OCI-LY7 (cell line): ENCODE data around the gene GDF2. TPM values are rescaled to one million over a fixed set of nuclear protein-coding genes. Genes with fewer than 3 reads are reported as not detected.

Source experiments
- BruUV-seq: library from RNA; stranded (reverse); fragments of 400-500 nt; replicated peaks from 2 replicates; lab custom pipeline; 2021; lab: Mats Ljungman, UMichigan
- CTCF ChIA-PET: fragments of 300-600 bp; sonication (Branson Sonifier 250); formaldehyde crosslinking; loops from one replicate; lab custom pipeline; 2022; ENCODE audit warnings: antibody characterized with exemption; ENCODE audit not compliant: unreplicated experiment; lab: Charles Lee
- POLR2A ChIA-PET: fragments of 300-600 bp; sonication (Branson Sonifier 250); formaldehyde crosslinking; loops from one replicate; lab custom pipeline; 2022; ENCODE audit warnings: antibody characterized with exemption; lab: Charles Lee
- DNase-seq: peaks from one replicate; pipeline ENCODE4 v3.0.0-alpha.2; 2015; ENCODE audit warnings: low spot score
- H2AFZ ChIP-seq: fragments of 200-600 bp; sonication (generic), shearing (Covaris generic); 2 replicates; pipeline ENCODE4 v1.6.1; 2014; ENCODE audit warnings: mild to moderate bottlenecking, antibody characterized with exemption, low read length, moderate library complexity
- H3K27ac ChIP-seq: fragments of 200-600 bp; sonication (generic); 2 replicates; pipeline ENCODE4 v1.5.1; 2014; ENCODE audit warnings: mixed run types, low read depth, mild to moderate bottlenecking, moderate library complexity, low read length, inconsistent platforms; ENCODE audit not compliant: poor library complexity, severe bottlenecking
- H3K36me3 ChIP-seq: fragments of 200-600 bp; sonication (generic); 2 replicates; pipeline ENCODE4 v1.6.1; 2014; ENCODE audit warnings: mild to moderate bottlenecking, antibody characterized with exemption, low read length, moderate library complexity, mixed read lengths; ENCODE audit not compliant: insufficient read depth
- H3K4me1 ChIP-seq: fragments of 200-600 bp; sonication (generic); 2 replicates; pipeline ENCODE4 v1.5.1; 2014; ENCODE audit warnings: mild to moderate bottlenecking, low read length; ENCODE audit not compliant: insufficient read depth, poor library complexity, severe bottlenecking
- H3K4me2 ChIP-seq: fragments of 200-600 bp; sonication (generic); 2 replicates; pipeline ENCODE4 v1.6.1; 2014; ENCODE audit warnings: mild to moderate bottlenecking, low read length
- H3K4me3 ChIP-seq: fragments of 200-600 bp; sonication (generic); 2 replicates; pipeline ENCODE4 v1.5.1; 2014; ENCODE audit warnings: mild to moderate bottlenecking, low read depth, low read length; ENCODE audit not compliant: poor library complexity, severe bottlenecking
- H3K79me2 ChIP-seq: fragments of 200-600 bp; sonication (generic); 2 replicates; pipeline ENCODE4 v1.6.1; 2016; ENCODE audit warnings: low read depth, mild to moderate bottlenecking, low read length, moderate library complexity, mixed read lengths; ENCODE audit not compliant: insufficient read depth
- H3K9me2 ChIP-seq: fragments of 200-600 bp; sonication (generic); 2 replicates; pipeline ENCODE4 v1.6.1; 2016; ENCODE audit warnings: mild to moderate bottlenecking, low read length, mixed read lengths; ENCODE audit not compliant: insufficient read depth
- H3K9me3 ChIP-seq: fragments of 200-600 bp; sonication (generic); 2 replicates; pipeline ENCODE4 v1.6.1; 2014; ENCODE audit warnings: mild to moderate bottlenecking, mixed run types, low read length, mixed read lengths
- H4K20me1 ChIP-seq: fragments of 200-600 bp; sonication (generic); 2 replicates; pipeline ENCODE4 v1.6.1; 2014; ENCODE audit warnings: mild to moderate bottlenecking, antibody characterized with exemption, low read length, moderate library complexity, mixed read lengths; ENCODE audit not compliant: insufficient read depth
- EZH2phosphoT487 ChIP-seq: fragments of 200-600 bp; sonication (generic); IDR thresholded peaks from 2 replicates; pipeline ENCODE4 v1.6.1; 2018; ENCODE audit warnings: low read depth, borderline replicate concordance, mild to moderate bottlenecking, mixed run types, antibody characterized with exemption, low read length, moderate library complexity, mixed read lengths
- intact Hi-C: fragments of 100-400 bp; cut with micrococcal nuclease; formaldehyde crosslinking; loops from one replicate; pipeline ENCODE4 v1.10.0; 2022; ENCODE audit not compliant: unreplicated experiment
- total RNA-seq, 2 experiments: library from RNA; depleted of rRNA in 1 of 2; stranded (reverse); fragments of >200 nt in 1 of 2; shearing (Covaris generic) in 1 of 2; gene quantifications; 2 replicates each; pipeline ENCODE4 v1.2.3, GENCODE V29; 2014 to 2022
- TF ChIP-seq, protein P1 (sequence below): fragments of 200-600 bp; sonication (generic); conservative IDR thresholded peaks from 2 replicates; pipeline ENCODE4 v1.5.1; 2014; ENCODE audit warnings: mild to moderate bottlenecking, antibody characterized with exemption, low read length, moderate library complexity, mixed read lengths

The GDF2 gene
- total RNA-seq, 2 experiments from 2014 or later: not detected

DNA sequence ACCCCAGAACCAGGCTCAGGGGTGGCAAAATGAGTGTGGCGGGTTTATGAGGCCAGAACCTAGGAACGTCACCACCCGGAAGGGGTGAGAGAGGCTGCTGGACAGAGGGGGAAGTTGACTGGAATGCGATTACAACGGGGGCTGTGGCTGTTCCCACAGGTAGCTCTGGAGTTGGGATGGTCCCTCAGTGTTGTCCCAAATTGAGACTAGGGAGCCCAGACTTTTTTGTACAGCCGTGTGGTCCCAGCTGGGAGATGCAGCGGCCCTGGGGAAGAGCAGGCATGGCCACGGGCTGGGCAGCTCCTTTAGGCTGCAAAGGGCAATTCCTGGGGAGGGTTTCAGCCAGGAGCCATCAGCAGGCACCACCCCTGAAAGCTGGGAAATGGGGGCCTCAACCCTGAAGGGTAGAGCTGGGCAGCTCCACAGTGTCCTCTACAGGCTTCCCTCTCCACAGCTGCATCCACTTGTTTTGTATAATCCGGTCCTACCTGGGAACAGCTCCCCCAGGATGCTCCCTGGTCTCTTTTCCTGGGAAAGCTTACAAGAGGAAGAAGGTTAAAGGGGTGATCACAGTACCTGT lies 33.2 kb upstream of the GDF2 start:
- no peak for DNase-seq
- no peaks in the 10 kb centered on the region for H4K20me1 ChIP-seq
- BruUV-seq: no TSS peak
- H2AFZ ChIP-seq: no peak overlapping the region
- intact Hi-C loops: no loop called here
- TF ChIP-seq, protein P1, sequence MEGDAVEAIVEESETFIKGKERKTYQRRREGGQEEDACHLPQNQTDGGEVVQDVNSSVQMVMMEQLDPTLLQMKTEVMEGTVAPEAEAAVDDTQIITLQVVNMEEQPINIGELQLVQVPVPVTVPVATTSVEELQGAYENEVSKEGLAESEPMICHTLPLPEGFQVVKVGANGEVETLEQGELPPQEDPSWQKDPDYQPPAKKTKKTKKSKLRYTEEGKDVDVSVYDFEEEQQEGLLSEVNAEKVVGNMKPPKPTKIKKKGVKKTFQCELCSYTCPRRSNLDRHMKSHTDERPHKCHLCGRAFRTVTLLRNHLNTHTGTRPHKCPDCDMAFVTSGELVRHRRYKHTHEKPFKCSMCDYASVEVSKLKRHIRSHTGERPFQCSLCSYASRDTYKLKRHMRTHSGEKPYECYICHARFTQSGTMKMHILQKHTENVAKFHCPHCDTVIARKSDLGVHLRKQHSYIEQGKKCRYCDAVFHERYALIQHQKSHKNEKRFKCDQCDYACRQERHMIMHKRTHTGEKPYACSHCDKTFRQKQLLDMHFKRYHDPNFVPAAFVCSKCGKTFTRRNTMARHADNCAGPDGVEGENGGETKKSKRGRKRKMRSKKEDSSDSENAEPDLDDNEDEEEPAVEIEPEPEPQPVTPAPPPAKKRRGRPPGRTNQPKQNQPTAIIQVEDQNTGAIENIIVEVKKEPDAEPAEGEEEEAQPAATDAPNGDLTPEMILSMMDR: no peak
- no peak for TF ChIP-seq EZH2phosphoT487
- no peaks in the 10 kb centered on the region for H3K9me2 ChIP-seq
- H3K36me3 ChIP-seq: no peaks in the 10 kb centered on the region
- no peak overlapping the region for H3K4me2 ChIP-seq
- H3K4me1 ChIP-seq: no peaks in the 10 kb centered on the region
- no peaks in the 10 kb centered on the region for H3K9me3 ChIP-seq
- H3K27ac ChIP-seq: no peak overlapping the region
- no peak overlapping the region for H3K4me3 ChIP-seq
- CTCF ChIA-PET: interaction anchor here (0.8 kb wide), 1 partner anchor 10 kb away, joined by 3 read pairs; no protein-coding TSS in a partner anchor
- H3K79me2 ChIP-seq: no peaks in the 10 kb centered on the region
- POLR2A ChIA-PET: no interaction called here

- ChIA-PET POLR2A (no interaction called here), CTCF (no interaction called here)
- Histone ChIP-seq H3K9me3 (no peaks in the 10 kb centered on the region), H3K79me2 (no peaks in the 10 kb centered on the region), H3K9me2 (no peaks in the 10 kb centered on the region), H3K27ac (no peak overlapping the region), H4K20me1 (no peaks in the 10 kb centered on the region), H3K4me1 (no peaks in the 10 kb centered on the region), H3K4me3 (no peak overlapping the region), H3K4me2 (no peak overlapping the region), H2AFZ (no peak overlapping the region), H3K36me3 (no peaks in the 10 kb centered on the region)
- TF ChIP-seq, protein P1: no peak
- no peak for TF ChIP-seq EZH2phosphoT487
- intact Hi-C loops: no loop called here
- BruUV-seq: no TSS peak
- DNase-seq: no peak
Observed at GRCh38 chr10:47289921-47290320, 32.3 kb upstream of the GDF2 start.

DNA sequence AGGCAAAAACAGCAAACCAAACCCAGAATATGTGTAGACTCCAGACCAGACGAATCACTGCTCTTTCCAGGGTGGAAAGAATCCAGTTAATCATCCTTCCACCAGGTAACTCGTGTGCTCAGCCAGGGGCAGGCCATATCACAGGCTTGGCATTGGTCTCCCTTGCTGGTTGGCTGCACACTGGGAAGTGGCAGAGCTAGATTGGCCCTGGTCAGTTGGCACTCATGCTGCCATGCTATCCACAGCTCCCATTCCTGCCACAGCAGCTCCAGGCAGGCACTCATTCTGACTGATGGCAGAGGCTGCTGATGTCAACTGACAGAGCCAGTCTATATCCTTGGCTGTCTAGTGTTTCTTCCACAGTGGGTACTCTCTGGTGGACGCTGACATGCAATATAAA lies 31.9 kb upstream of the GDF2 start:
- intact Hi-C loops: no loop called here

More for the DNA sequence above, 31.9 kb upstream of the GDF2 start:
- H3K4me3 ChIP-seq: no peak overlapping the region
- H3K9me3 ChIP-seq: no peaks in the 10 kb centered on the region
- no peak overlapping the region for H3K27ac ChIP-seq
- H3K4me2 ChIP-seq: no peak overlapping the region
- no peaks in the 10 kb centered on the region for H3K9me2 ChIP-seq
- H3K4me1 ChIP-seq: no peaks in the 10 kb centered on the region
- no peaks in the 10 kb centered on the region for H3K36me3 ChIP-seq
- ChIA-PET POLR2A (no interaction called here), CTCF (no interaction called here)
- TF ChIP-seq EZH2phosphoT487: no peak
- TF ChIP-seq, protein P1: no peak
- no peak for DNase-seq
- BruUV-seq: no TSS peak
- H2AFZ ChIP-seq: no peak overlapping the region
- no peaks in the 10 kb centered on the region for H3K79me2 ChIP-seq
- no peaks in the 10 kb centered on the region for H4K20me1 ChIP-seq
